H1 (cell line): Measurements from ENCODE around the gene PTPN3. TPM values are rescaled to one million over a fixed set of nuclear protein-coding genes. Genes with fewer than 3 reads are reported as not detected.

Source experiments
- CTCF ChIA-PET: fragments of 300-600 bp; sonication (Branson Sonifier 250); formaldehyde crosslinking; loops from one replicate; lab custom pipeline; 2021; ENCODE audit not compliant: partially characterized antibody; lab: Charles Lee
- POLR2A ChIA-PET: fragments of 300-600 bp; sonication (Branson Sonifier 250); formaldehyde crosslinking; loops from one replicate; lab custom pipeline; 2021; ENCODE audit warnings: inconsistent platforms; ENCODE audit not compliant: partially characterized antibody; lab: Charles Lee
- DNase-seq, 2 experiments: peaks; one replicate each; pipeline versions ENCODE4 v3.0.0 to v3.0.0-alpha.2; 2010 to 2022; ENCODE audit warnings: low spot score in 2 of 2, low read depth in 1 of 2, mixed read lengths in 1 of 2
- FAIRE-seq: peaks from 2 replicates; lab custom pipeline; 2011; peaks lifted over from hg19 to GRCh38; lab: Jason Lieb, UNC
- H2AFZ ChIP-seq: 2 replicates; pipeline ENCODE4 v1.8.1; 2012; ENCODE audit warnings: low read length, inconsistent platforms
- H2AK5ac ChIP-seq: 2 replicates; pipeline ENCODE4 v1.6.1; 2013; ENCODE audit warnings: low read depth, low read length
- H2BK120ac ChIP-seq: replicated peaks from 2 replicates; pipeline ENCODE3; 2013; ENCODE audit warnings: low read depth, low read length, inconsistent platforms
- H2BK12ac ChIP-seq: 2 replicates; pipeline ENCODE4 v1.6.1; 2013; ENCODE audit warnings: low read depth, low read length
- H2BK15ac ChIP-seq: 2 replicates; pipeline ENCODE4 v1.6.1; 2013; ENCODE audit warnings: low read length
- H2BK20ac ChIP-seq: 2 replicates; pipeline ENCODE4 v1.6.1; 2013; ENCODE audit warnings: low read length
- H2BK5ac ChIP-seq: 2 replicates; pipeline ENCODE4 v1.6.1; 2013; ENCODE audit warnings: low read depth, low read length
- H3K14ac ChIP-seq: 2 replicates; pipeline ENCODE4 v1.6.1; 2013; ENCODE audit warnings: inconsistent platforms; ENCODE audit not compliant: insufficient read length
- H3K18ac ChIP-seq: 2 replicates; pipeline ENCODE4 v1.6.1; 2013; ENCODE audit warnings: low read length; ENCODE audit errors: extremely low read depth
- H3K23ac ChIP-seq: 2 replicates; pipeline ENCODE4 v1.6.1; 2013; ENCODE audit warnings: inconsistent platforms; ENCODE audit not compliant: insufficient read length
- H3K23me2 ChIP-seq: 2 replicates; pipeline ENCODE4 v1.6.1; 2013; ENCODE audit warnings: low read depth, low read length
- H3K27ac ChIP-seq: 2 replicates; pipeline ENCODE4 v1.6.1; 2011; ENCODE audit warnings: low read depth, low read length, inconsistent platforms
- H3K27me3 ChIP-seq, 4 experiments: replicated peaks in 1 of 4; 1 replicate in 1 of 4; 2 replicates in 3 of 4; pipeline versions ENCODE4 v1.6.1 to v1.8.1; 2011 to 2013; ENCODE audit warnings: low read length in 3 of 4, mild to moderate bottlenecking in 3 of 4, inconsistent platforms in 2 of 4, mixed read lengths in 2 of 4, moderate library complexity in 1 of 4; ENCODE audit not compliant: control insufficient read depth in 3 of 4, insufficient read depth in 3 of 4; ENCODE audit errors: extremely low read depth in 1 of 4
- H3K36me3 ChIP-seq, 4 experiments: 2 replicates each; pipeline versions ENCODE4 v1.6.1 to v1.8.1; 2011 to 2013; ENCODE audit warnings: mild to moderate bottlenecking in 4 of 4, low read length in 3 of 4, moderate library complexity in 2 of 4, control low read depth in 1 of 4, inconsistent platforms in 1 of 4; ENCODE audit not compliant: insufficient read depth in 4 of 4, control insufficient read depth in 2 of 4
- H3K4ac ChIP-seq: replicated peaks from 2 replicates; pipeline ENCODE3; 2013; ENCODE audit warnings: low read length, low read depth, mixed read lengths, inconsistent platforms; ENCODE audit not compliant: insufficient read length
- H3K4me1 ChIP-seq, 4 experiments: replicated peaks in 1 of 4; 1 replicate in 1 of 4; 2 replicates in 3 of 4; pipeline versions ENCODE4 v1.6.1 to v1.8.1; 2011 to 2013; ENCODE audit warnings: low read length in 3 of 4, inconsistent platforms in 2 of 4, mixed read lengths in 1 of 4; ENCODE audit not compliant: insufficient read depth in 4 of 4, control insufficient read depth in 3 of 4
- H3K4me2 ChIP-seq, 2 experiments: 2 replicates each; pipeline versions ENCODE4 v1.6.1 to v1.8.1; 2011 to 2013; ENCODE audit warnings: low read depth in 2 of 2, low read length in 2 of 2, control low read depth in 1 of 2, inconsistent platforms in 1 of 2, mild to moderate bottlenecking in 1 of 2; ENCODE audit not compliant: insufficient read depth in 1 of 2
- H3K4me3 ChIP-seq, 4 experiments: fragments of 200-600, 300-600 bp in 1 of 4; sonication (generic), shearing (Covaris generic), sonication (Bioruptor Twin) in 1 of 4; 2 replicates each; pipeline versions ENCODE4 v1.5.1 to v1.8.1; 2011 to 2016; ENCODE audit warnings: low read length in 4 of 4, low read depth in 3 of 4, control low read depth in 2 of 4, inconsistent platforms in 2 of 4, mild to moderate bottlenecking in 2 of 4, mixed read lengths in 1 of 4, moderate library complexity in 1 of 4; ENCODE audit not compliant: insufficient read depth in 2 of 4; ENCODE audit errors: extremely low read depth in 1 of 4
- H3K56ac ChIP-seq: replicated peaks from 2 replicates; pipeline ENCODE3; 2013; ENCODE audit warnings: low read depth, mild to moderate bottlenecking, mixed read lengths, low read length, inconsistent platforms; ENCODE audit not compliant: insufficient read length
- H3K79me1 ChIP-seq: 2 replicates; pipeline ENCODE4 v1.6.1; 2013; ENCODE audit warnings: low read depth, low read length, control low read depth
- H3K79me2 ChIP-seq, 2 experiments: 2 replicates each; pipeline versions ENCODE4 v1.6.1 to v1.8.1; 2012 to 2013; ENCODE audit warnings: low read length in 2 of 2, mild to moderate bottlenecking in 2 of 2, inconsistent platforms in 1 of 2; ENCODE audit not compliant: insufficient read depth in 2 of 2, control insufficient read depth in 1 of 2
- H3K9ac ChIP-seq, 4 experiments: replicated peaks in 1 of 4; 1 replicate in 1 of 4; 2 replicates in 3 of 4; pipeline versions ENCODE4 v1.6.1 to v1.8.1; 2011 to 2013; ENCODE audit warnings: low read depth in 3 of 4, low read length in 3 of 4, control low read depth in 2 of 4, mild to moderate bottlenecking in 2 of 4, moderate library complexity in 2 of 4, inconsistent platforms in 1 of 4; ENCODE audit errors: extremely low read depth in 1 of 4
- H3K9me3 ChIP-seq, 2 experiments: 2 replicates each; pipeline versions ENCODE4 v1.6.1 to v1.8.1; 2012 to 2013; ENCODE audit warnings: mild to moderate bottlenecking in 2 of 2, moderate library complexity in 2 of 2, control low read depth in 1 of 2, inconsistent platforms in 1 of 2, low read depth in 1 of 2, low read length in 1 of 2, mixed read lengths in 1 of 2; ENCODE audit not compliant: insufficient read depth in 2 of 2
- H4K20me1 ChIP-seq, 2 experiments: replicated peaks in 1 of 2; 2 replicates each; pipeline versions ENCODE3 to v1.8.1; 2011 to 2013; ENCODE audit warnings: inconsistent platforms in 2 of 2, low read length in 2 of 2, mild to moderate bottlenecking in 1 of 2; ENCODE audit not compliant: insufficient read depth in 2 of 2, control insufficient read depth in 1 of 2
- H4K5ac ChIP-seq: 2 replicates; pipeline ENCODE4 v1.6.1; 2013; ENCODE audit warnings: low read length, low read depth, mixed read lengths, inconsistent platforms; ENCODE audit not compliant: insufficient read length
- H4K8ac ChIP-seq: 2 replicates; pipeline ENCODE4 v1.8.0; 2013; ENCODE audit warnings: mild to moderate bottlenecking, moderate library complexity, low read length, inconsistent platforms; ENCODE audit not compliant: insufficient read depth; ENCODE audit errors: extremely low read depth
- H4K91ac ChIP-seq: replicated peaks from 2 replicates; pipeline ENCODE3; 2013; ENCODE audit warnings: low read length, mixed read lengths, inconsistent platforms; ENCODE audit not compliant: insufficient read length
- BRCA1 ChIP-seq: IDR thresholded peaks from 2 replicates; pipeline ENCODE4 v1.6.1; 2012; ENCODE audit warnings: low read depth, low read length, improper control_type of control experiment
- CBX5 ChIP-seq: fragments of 300-800, 300-1000 bp; sonication (generic); IDR thresholded peaks from 2 replicates; pipeline ENCODE4 v1.7.1; 2016; ENCODE audit warnings: antibody characterized with exemption, low read length, low read depth
- CREB1 ChIP-seq: IDR thresholded peaks from 2 replicates; pipeline ENCODE4 v1.6.1; 2012; ENCODE audit warnings: inconsistent platforms
- KDM4A ChIP-seq: IDR thresholded peaks from one replicate; pipeline ENCODE4 v1.7.1; 2012; ENCODE audit warnings: low read depth, mild to moderate bottlenecking, moderate library complexity, low read length, inconsistent platforms; ENCODE audit not compliant: severe bottlenecking
- PHF8 ChIP-seq: fragments of 200-600 bp; sonication (generic); conservative IDR thresholded peaks from 2 replicates; pipeline ENCODE4 v1.7.1; 2012; ENCODE audit warnings: low read depth, mild to moderate bottlenecking, inconsistent platforms, low read length, moderate library complexity
- POLR2A ChIP-seq, 2 experiments: IDR thresholded peaks; 1 replicate in 1 of 2; 2 replicates in 1 of 2; pipeline ENCODE4 v1.6.1; 2011; ENCODE audit warnings: low read depth in 2 of 2, low read length in 2 of 2, mild to moderate bottlenecking in 2 of 2; ENCODE audit errors: control extremely low read depth in 1 of 2
- RNF2 ChIP-seq: fragments of 200-900, 300-1000 bp; sonication (generic); IDR thresholded peaks from 2 replicates; pipeline ENCODE4 v1.7.1; 2016; ENCODE audit warnings: borderline replicate concordance, low read depth, mild to moderate bottlenecking, antibody characterized with exemption, low read length; ENCODE audit not compliant: poor library complexity, severe bottlenecking; ENCODE audit errors: missing control alignments
- SIN3A ChIP-seq, 2 experiments: IDR thresholded peaks in 1 of 2; conservative IDR thresholded peaks in 1 of 2; 2 replicates each; pipeline ENCODE4 v1.6.1; 2011 to 2012; ENCODE audit warnings: low read length in 2 of 2, improper control_type of control experiment in 1 of 2, low read depth in 1 of 2, mild to moderate bottlenecking in 1 of 2
- SP1 ChIP-seq: IDR thresholded peaks from 2 replicates; pipeline ENCODE4 v1.6.1; 2011; ENCODE audit warnings: low read depth, low read length
- TEAD4 ChIP-seq: IDR thresholded peaks from 2 replicates; pipeline ENCODE4 v1.6.1; 2012; ENCODE audit warnings: low read depth, low read length, inconsistent platforms, mixed read lengths
- YY1 ChIP-seq: IDR thresholded peaks from 2 replicates; pipeline ENCODE4 v1.6.1; 2011; ENCODE audit warnings: low read depth, mild to moderate bottlenecking, low read length
- ZNF274 ChIP-seq: IDR thresholded peaks from 2 replicates; pipeline ENCODE4 v1.7.0; 2012; ENCODE audit warnings: low read length, borderline replicate concordance; ENCODE audit errors: extremely low read depth
- WGBS, 2 experiments: shearing (Covaris generic) in 1 of 2; methylation state at CpG; one replicate each; pipeline versions ENCODE4 v1.1.6 to v1.1.7; 2013 to 2015; ENCODE audit warnings: low lambda C conversion rate in 2 of 2, mixed read lengths in 2 of 2, inconsistent platforms in 1 of 2, low coverage in 1 of 2, missing lambda C conversion rate in 1 of 2; ENCODE audit not compliant: insufficient replicate concordance in 2 of 2, insufficient coverage in 1 of 2, insufficient read length in 1 of 2; ENCODE audit errors: extremely low coverage in 1 of 2, missing lambda C conversion rate in 1 of 2; 5-methylcytosine and 5-hydroxymethylcytosine counted together
- polyA plus RNA-seq, 7 experiments: library from polyadenylated mRNA; depleted of rRNA in 3 of 7; stranded (reverse) in 5 of 7; unstranded in 2 of 7; fragments of >200 nt in 5 of 7; fragments of 200-250 nt in 2 of 7; gene quantifications; 1 replicate in 5 of 7; 2 replicates in 1 of 7; 4 replicates in 1 of 7; pipeline versions ENCODE4 v1.2.1 to v1.2.3, GENCODE V29; 2011 to 2013; ENCODE audit warnings: missing spikeins in 2 of 7, mixed read lengths in 2 of 7
- total RNA-seq: library from RNA; stranded (reverse); fragmentation: NEBNext Ultra II Directional; extraction: Animal tissue kit (Norgen Biotek cat#: 25700); gene quantifications from 2 replicates; pipeline ENCODE4 v1.2.1, GENCODE V29; 2021

PTPN3 gene
- total and polyA plus RNA-seq, 2 of the 8 experiments (the other 6 are each of a cell fraction or from before 2014, with no cell fraction given) = 2.9 to 3.7 TPM

DNA sequence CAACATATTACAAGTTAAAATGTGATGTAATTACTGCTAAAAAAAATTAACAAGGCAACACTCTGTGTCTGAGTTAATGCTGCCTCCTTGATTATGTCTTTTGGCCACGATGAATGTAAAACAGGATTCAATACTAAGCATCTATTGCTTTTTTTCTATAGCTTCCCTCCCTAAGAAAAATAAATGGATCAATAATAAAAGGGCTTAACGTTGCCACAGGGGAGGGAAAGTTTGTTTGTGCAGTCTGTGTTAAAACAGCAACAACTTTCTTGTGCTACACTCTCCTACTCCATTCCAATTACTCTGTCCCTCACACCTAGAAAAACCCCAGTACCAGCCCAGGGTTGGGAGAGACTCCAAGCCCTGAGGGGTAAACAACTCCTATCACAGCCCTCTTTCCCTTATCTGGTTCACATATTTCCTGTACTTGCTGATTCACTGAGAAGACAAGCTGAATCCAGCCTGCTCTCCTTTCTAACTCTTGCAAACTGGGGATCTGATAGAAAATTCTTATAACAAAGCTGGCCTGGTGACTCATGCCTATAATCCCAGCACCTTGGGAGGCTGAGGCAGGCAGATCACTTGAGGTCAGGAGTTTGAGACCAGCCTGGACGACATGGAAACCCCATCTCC is 44.8 kb downstream of the PTPN3 start:
- no peak overlapping the region for H3K23ac ChIP-seq
- H3K4me2 ChIP-seq = no peak overlapping the region
- H3K23me2 ChIP-seq = no peaks in the 10 kb centered on the region
- H2BK120ac ChIP-seq = no peak overlapping the region
- H3K79me1 ChIP-seq = no peaks in the 10 kb centered on the region; the same call in 1 of the 2 replicates
- no peak overlapping the region for H4K5ac ChIP-seq
- no peak overlapping the region for H2BK5ac ChIP-seq
- ChIA-PET POLR2A (interaction anchor here (1.2 to 1.6 kb wide), 2 partner anchors 12 to 22 kb away, joined by 3 read pairs; no protein-coding TSS in a partner anchor), CTCF (interaction anchor here (0.6 to 15.2 kb wide), 18 partner anchors 8 to 456 kb away, joined by 3 to 236 read pairs (median 4); no protein-coding TSS in a partner anchor)
- no peak overlapping the region for H3K4ac ChIP-seq
- H3K14ac ChIP-seq = no peak overlapping the region
- H3K27ac ChIP-seq = no peak overlapping the region
- DNase-seq = no peak
- H3K27me3 ChIP-seq = no peaks in the 10 kb centered on the region
- H2BK12ac ChIP-seq = no peak overlapping the region
- no peaks in the 10 kb centered on the region for H4K20me1 ChIP-seq
- no peak overlapping the region for H2AFZ ChIP-seq
- no peaks in the 10 kb centered on the region for H3K36me3 ChIP-seq
- no peak overlapping the region for H3K56ac ChIP-seq
- no peak overlapping the region for H3K9ac ChIP-seq
- no peak overlapping the region for H2BK20ac ChIP-seq
- no peak overlapping the region for H4K8ac ChIP-seq
- no peak overlapping the region for H4K91ac ChIP-seq
- no peak overlapping the region for H3K18ac ChIP-seq
- no peak for FAIRE-seq
- H3K4me1 ChIP-seq = peaks cover 0 to 6% (median 3%) of the 10 kb centered on the region in 4 experiments; a peak in 4 of 7 replicates
- H2BK15ac ChIP-seq = no peak overlapping the region
- no peaks in the 10 kb centered on the region for H3K79me2 ChIP-seq
- no peak overlapping the region for H2AK5ac ChIP-seq
- no peak overlapping the region for H3K4me3 ChIP-seq
- no peak for TF ChIP-seq YY1
- TF ChIP-seq SIN3A (conservative IDR thresholded peaks at IDR 0.05 in 1 of 2, IDR thresholded peaks at IDR 0.05 in 1 of 2; ENCODE audit: low read depth in 1 of 2, low read length in 2 of 2) = no peak
- TF ChIP-seq TEAD4 = no peak
- TF ChIP-seq CREB1 = no peak
- TF ChIP-seq ZNF274 = no peak
- no peak for TF ChIP-seq SP1
- no peak for TF ChIP-seq KDM4A
- TF ChIP-seq BRCA1 = no peak
- no peak for TF ChIP-seq RNF2
- TF ChIP-seq CBX5 = no peak
- no peak for TF ChIP-seq POLR2A (IDR thresholded peaks at IDR 0.05; ENCODE audit: control extremely low read depth in 1 of 2, low read depth in 2 of 2, low read length in 2 of 2)
- no peak for TF ChIP-seq PHF8
- H3K9me3 ChIP-seq = no peaks in the 10 kb centered on the region
- WGBS, 2 experiments = 80% methylated on average over 3 of the region's 3 CpGs; no CpG with 5 or more reads in 1 of the 2 experiments
